Renal pelvis (tissue), 4 donors: Measurements from ENCODE around the gene CARD14. TPM values are rescaled to one million over a fixed set of nuclear protein-coding genes. Genes with fewer than 3 reads are reported as not detected.
"Not testable (repeated sequence)": the region's sequence is repeated elsewhere in the genome, so short reads cannot be mapped to it uniquely, and the experiment has no call there.

Source experiments
- DNase-seq: peaks from one replicate; pipeline ENCODE4 v3.0.0-alpha.2; 2013
- polyA plus RNA-seq, 3 donors: library from polyadenylated mRNA; unstranded; fragments of 120-200 nt; gene quantifications; one replicate each; pipeline ENCODE4 v1.2.1, GENCODE V29; 2013; ENCODE audit not compliant: insufficient read length in 3 of 3

The CARD14 gene
- polyA plus RNA-seq, 3 donors: 1.1 to 2.2 (median 2.1) TPM

- DNase-seq: no peak
Measured at GRCh38 chr17:80183581-80184422, 14.0 kb downstream of the CARD14 start.

- DNase-seq: no peak
Measured at GRCh38 chr17:80184423-80184714, 14.5 kb downstream of the CARD14 start.

GRCh38 chr17:80185968-80186367 lies 16.1 kb downstream of the CARD14 start:
- no peak for DNase-seq

GRCh38 chr17:80187090-80187489 lies 17.3 kb downstream of the CARD14 start:
- no peak for DNase-seq

- no peak for DNase-seq
Measured at GRCh38 chr17:80187515-80187941, 17.7 kb downstream of the CARD14 start.

GRCh38 chr17:80189611-80190010 lies 19.8 kb downstream of the CARD14 start:
- DNase-seq: peak; percentile 50

- DNase-seq: no peak
Measured at GRCh38 chr17:80190716-80191115, 20.9 kb downstream of the CARD14 start.

GRCh38 chr17:80191192-80191591 lies 21.4 kb downstream of the CARD14 start:
- no peak for DNase-seq

- DNase-seq: no peak
Measured at GRCh38 chr17:80191865-80192661, 22.2 kb downstream of the CARD14 start.

- no peak for DNase-seq
Measured at GRCh38 chr17:80195141-80195540, 25.3 kb downstream of the CARD14 start.

- DNase-seq: no peak
Measured at GRCh38 chr17:80195671-80196529, 26.1 kb downstream of the CARD14 start.

- DNase-seq: no peak
Measured at GRCh38 chr17:80196652-80197051, 26.8 kb downstream of the CARD14 start.

GRCh38 chr17:80198144-80198661 lies 28.4 kb downstream of the CARD14 start:
- DNase-seq: peak; percentile 71

GRCh38 chr17:80199295-80199694 lies 29.5 kb downstream of the CARD14 start:
- DNase-seq: not testable (repeated sequence)

- no peak for DNase-seq
Measured at GRCh38 chr17:80201446-80201845, 31.6 kb downstream of the CARD14 start.

- DNase-seq: no peak
Measured at GRCh38 chr17:80202197-80202596, 32.4 kb downstream of the CARD14 start.

- no peak for DNase-seq
Measured at GRCh38 chr17:80203471-80203963, 33.7 kb downstream of the CARD14 start.

- no peak for DNase-seq
Measured at GRCh38 chr17:80204626-80205468, 35.0 kb downstream of the CARD14 start.

GRCh38 chr17:80205811-80206210 lies 36.0 kb downstream of the CARD14 start:
- no peak for DNase-seq

- DNase-seq: no peak
Measured at GRCh38 chr17:80208050-80208449, 38.2 kb downstream of the CARD14 start.

- DNase-seq: no peak
Measured at GRCh38 chr17:80209765-80210164, 39.9 kb downstream of the CARD14 start.
